Mammary epithelial cell (primary cell): ENCODE results near the gene NAT10.

Experiments
- EZH2 ChIP-seq: IDR thresholded peaks from 2 replicates; pipeline ENCODE4 v1.6.1; 2012; ENCODE audit warnings: low read length, inconsistent platforms, borderline replicate concordance
- TF ChIP-seq, protein P1 (sequence below), 2 donors: IDR thresholded peaks in 1 of 2; conservative IDR thresholded peaks in 1 of 2; 2 replicates each; pipeline ENCODE4 v1.5.1; 2011 to 2012; ENCODE audit warnings: inconsistent platforms in 2 of 2, low read length in 2 of 2, mild to moderate bottlenecking in 2 of 2, control low read depth in 1 of 2, low read depth in 1 of 2; ENCODE audit not compliant: insufficient read depth in 1 of 2; ENCODE audit errors: extremely low read depth in 1 of 2

DNA sequence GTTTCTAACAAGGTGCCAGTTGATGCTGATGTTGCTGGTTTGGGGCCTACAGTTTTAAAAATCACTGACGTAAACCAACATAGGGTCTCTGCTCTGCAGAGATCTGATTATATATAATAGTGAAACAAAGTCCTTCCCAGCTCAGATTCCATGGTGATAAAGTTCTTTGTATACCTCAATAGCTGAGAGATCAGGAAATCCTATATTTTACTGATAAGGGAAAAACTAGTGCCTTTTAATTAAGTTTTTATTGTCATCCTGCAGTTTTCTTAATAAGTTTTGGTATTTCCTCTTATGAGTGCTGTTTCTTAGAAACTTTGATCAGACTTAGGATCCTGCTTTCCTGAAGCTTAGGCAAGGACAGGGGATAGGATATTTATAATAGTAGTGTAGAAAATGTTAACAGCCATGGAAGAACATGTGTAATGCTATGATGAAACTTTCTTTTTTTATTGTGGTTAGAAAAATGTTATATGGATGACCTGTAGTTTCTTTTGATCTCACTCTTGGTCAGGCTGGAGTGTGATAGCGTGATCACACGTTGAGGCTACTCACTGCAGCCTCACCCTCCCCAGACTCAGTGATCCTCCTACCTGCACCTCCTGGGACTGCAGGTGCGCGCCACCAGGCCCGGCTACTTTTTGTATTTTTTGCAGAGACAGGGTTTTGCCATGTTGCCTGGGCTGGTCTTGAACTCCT lies 39.8 kb upstream of the NAT10 start:
- TF ChIP-seq, protein P1, sequence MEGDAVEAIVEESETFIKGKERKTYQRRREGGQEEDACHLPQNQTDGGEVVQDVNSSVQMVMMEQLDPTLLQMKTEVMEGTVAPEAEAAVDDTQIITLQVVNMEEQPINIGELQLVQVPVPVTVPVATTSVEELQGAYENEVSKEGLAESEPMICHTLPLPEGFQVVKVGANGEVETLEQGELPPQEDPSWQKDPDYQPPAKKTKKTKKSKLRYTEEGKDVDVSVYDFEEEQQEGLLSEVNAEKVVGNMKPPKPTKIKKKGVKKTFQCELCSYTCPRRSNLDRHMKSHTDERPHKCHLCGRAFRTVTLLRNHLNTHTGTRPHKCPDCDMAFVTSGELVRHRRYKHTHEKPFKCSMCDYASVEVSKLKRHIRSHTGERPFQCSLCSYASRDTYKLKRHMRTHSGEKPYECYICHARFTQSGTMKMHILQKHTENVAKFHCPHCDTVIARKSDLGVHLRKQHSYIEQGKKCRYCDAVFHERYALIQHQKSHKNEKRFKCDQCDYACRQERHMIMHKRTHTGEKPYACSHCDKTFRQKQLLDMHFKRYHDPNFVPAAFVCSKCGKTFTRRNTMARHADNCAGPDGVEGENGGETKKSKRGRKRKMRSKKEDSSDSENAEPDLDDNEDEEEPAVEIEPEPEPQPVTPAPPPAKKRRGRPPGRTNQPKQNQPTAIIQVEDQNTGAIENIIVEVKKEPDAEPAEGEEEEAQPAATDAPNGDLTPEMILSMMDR (conservative IDR thresholded peaks at IDR 0.05 in 1 of 2, IDR thresholded peaks at IDR 0.05 in 1 of 2; ENCODE audit: extremely low read depth in 1 of 2, insufficient read depth in 1 of 2, low read depth in 1 of 2, low read length in 2 of 2) = peak in 1 of 2 donors; percentile 15
- no peak for TF ChIP-seq EZH2
